Inflammatory macrophage (primary cell): ENCODE results near the gene MYH3.

Experiments used
- DNase-seq, 2 donors: peaks; one replicate each; pipeline ENCODE4 v3.0.0-alpha.2; 2020 to 2022

MYH3 gene

GRCh38 chr17:10648956-10649355 is 8.2 kb downstream of the MYH3 start:
- no peak for DNase-seq

- no peak for DNase-seq
Measured at GRCh38 chr17:10648381-10648780, 8.7 kb downstream of the MYH3 start.

GRCh38 chr17:10646392-10646990 is 10.6 kb downstream of the MYH3 start:
- peak; percentile 57 to 69 for DNase-seq

- DNase-seq = no peak
Measured at GRCh38 chr17:10640475-10640874, 16.6 kb downstream of the MYH3 start.

GRCh38 chr17:10638151-10638550 is 19.0 kb downstream of the MYH3 start:
- DNase-seq = no peak

- DNase-seq = no peak
Measured at GRCh38 chr17:10635290-10635689, 21.8 kb downstream of the MYH3 start.

- no peak for DNase-seq
Measured at GRCh38 chr17:10633738-10634379, 23.2 kb downstream of the MYH3 start.

- no peak for DNase-seq
Measured at GRCh38 chr17:10631701-10632100, 25.4 kb downstream of the MYH3 start.

GRCh38 chr17:10631048-10631700 is 25.9 kb downstream of the MYH3 start:
- DNase-seq = peak in 1 of 2 donors; percentile 15

GRCh38 chr17:10629706-10630105 is 27.4 kb downstream of the MYH3 start:
- DNase-seq = no peak

GRCh38 chr17:10628756-10629155 is 28.4 kb downstream of the MYH3 start:
- no peak for DNase-seq

- no peak for DNase-seq
Measured at GRCh38 chr17:10626390-10626789, 30.7 kb downstream of the MYH3 start.

GRCh38 chr17:10624969-10625368 is 32.1 kb downstream of the MYH3 start:
- no peak for DNase-seq

- no peak for DNase-seq
Measured at GRCh38 chr17:10623737-10624338, 33.3 kb downstream of the MYH3 start.

- no peak for DNase-seq
Measured at GRCh38 chr17:10622617-10623485, 34.3 kb downstream of the MYH3 start.

- DNase-seq = no peak
Measured at GRCh38 chr17:10621397-10621796, 35.7 kb downstream of the MYH3 start.

GRCh38 chr17:10620823-10621222 is 36.3 kb downstream of the MYH3 start:
- no peak for DNase-seq

GRCh38 chr17:10618202-10618635 is 38.9 kb downstream of the MYH3 start:
- DNase-seq = peak; percentile 63 to 67

GRCh38 chr17:10617120-10617505 is 40.0 kb downstream of the MYH3 start:
- no peak for DNase-seq

- DNase-seq = peak; percentile 75 to 79
Measured at GRCh38 chr17:10616502-10617119, 40.5 kb downstream of the MYH3 start.

- peak; percentile 6 to 35 for DNase-seq
Measured at GRCh38 chr17:10614536-10615155, 42.5 kb downstream of the MYH3 start.
